Calu3 (cell line): ENCODE results near the gene MAP2. TPM values are rescaled to one million over a fixed set of nuclear protein-coding genes. Genes with fewer than 3 reads are reported as not detected.

Experiments used
- BruUV-seq: library from RNA; stranded (reverse); fragments of 400-500 nt; replicated peaks from 2 replicates; lab custom pipeline; 2021; lab: Mats Ljungman, UMichigan
- CTCF ChIA-PET: fragments of 300-600 bp; sonication (Branson Sonifier 250); formaldehyde crosslinking; loops from one replicate; lab custom pipeline; 2022; ENCODE audit warnings: antibody characterized with exemption; lab: Charles Lee
- DNase-seq: peaks from one replicate; pipeline ENCODE4 v3.0.0; 2022
- H3K27ac Mint-ChIP-seq: one replicate; pipeline ENCODE4 v1.8.0; 2022; ENCODE audit warnings: mixed read lengths; ENCODE audit not compliant: unreplicated experiment
- H3K27me3 Mint-ChIP-seq: one replicate; pipeline ENCODE4 v1.8.0; 2022; ENCODE audit warnings: mixed read lengths; ENCODE audit not compliant: unreplicated experiment
- H3K36me3 Mint-ChIP-seq: one replicate; pipeline ENCODE4 v1.8.0; 2022; ENCODE audit warnings: mild to moderate bottlenecking, moderate library complexity, mixed read lengths; ENCODE audit not compliant: insufficient read depth, unreplicated experiment
- H3K4me1 Mint-ChIP-seq: one replicate; pipeline ENCODE4 v1.8.0; 2022; ENCODE audit warnings: mild to moderate bottlenecking, low read depth, mixed read lengths; ENCODE audit not compliant: unreplicated experiment
- H3K4me3 Mint-ChIP-seq: one replicate; pipeline ENCODE4 v1.8.0; 2022; ENCODE audit warnings: mild to moderate bottlenecking, low read depth, moderate library complexity, mixed read lengths; ENCODE audit not compliant: unreplicated experiment
- H3K9me3 Mint-ChIP-seq: one replicate; pipeline ENCODE4 v1.8.0; 2022; ENCODE audit warnings: low read depth, mixed read lengths; ENCODE audit not compliant: unreplicated experiment
- intact Hi-C: fragments of 100-400 bp; cut with micrococcal nuclease; formaldehyde crosslinking; loops from one replicate; pipeline ENCODE4 v1.10.0; 2022; ENCODE audit not compliant: unreplicated experiment
- total RNA-seq: library from RNA; stranded (reverse); gene quantifications from 2 replicates; pipeline ENCODE4 v1.2.3, GENCODE V29; 2022
- TF ChIP-seq, protein P1 (sequence below): fragments of 200-600 bp; IDR thresholded peaks from one replicate; pipeline ENCODE4 v1.8.0; 2022; ENCODE audit warnings: antibody characterized with exemption; ENCODE audit not compliant: unreplicated experiment

The MAP2 gene
- total RNA-seq, 1 experiment from 2014 or later: 11.2 TPM

DNA sequence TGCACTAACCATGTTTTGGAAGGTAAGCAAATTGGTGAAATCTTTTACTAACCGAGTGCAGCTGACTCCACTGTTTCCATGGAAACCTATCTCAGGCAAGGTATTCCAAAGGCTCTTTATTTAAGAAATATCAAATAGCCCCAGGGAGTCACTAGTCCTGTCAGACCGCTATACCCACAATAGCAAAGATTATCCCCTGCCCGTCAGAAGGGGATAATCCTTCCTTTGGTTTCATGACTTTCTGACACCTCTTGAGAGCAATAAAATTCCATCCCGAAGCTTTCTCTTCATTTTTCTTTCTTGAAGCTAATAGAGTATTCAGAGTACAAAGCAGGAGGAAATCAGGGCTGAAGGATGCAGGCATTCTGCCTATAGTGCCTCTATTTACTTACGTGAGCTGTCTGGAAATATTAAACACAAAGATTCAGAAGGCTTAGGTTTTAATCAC lies 34.7 kb upstream of the MAP2 start:
- Mint-ChIP-seq H3K9me3 (peaks cover 2% of the 10 kb centered on the region), H3K36me3 (no peaks in the 10 kb centered on the region), H3K4me1 (peaks cover 10% of the 10 kb centered on the region), H3K27ac (no peak overlapping the region), H3K4me3 (no peak overlapping the region), H3K27me3 (no peaks in the 10 kb centered on the region)
- DNase-seq: no peak
- intact Hi-C loops: no loop called here
- CTCF ChIA-PET: no interaction called here
- TF ChIP-seq, protein P1, sequence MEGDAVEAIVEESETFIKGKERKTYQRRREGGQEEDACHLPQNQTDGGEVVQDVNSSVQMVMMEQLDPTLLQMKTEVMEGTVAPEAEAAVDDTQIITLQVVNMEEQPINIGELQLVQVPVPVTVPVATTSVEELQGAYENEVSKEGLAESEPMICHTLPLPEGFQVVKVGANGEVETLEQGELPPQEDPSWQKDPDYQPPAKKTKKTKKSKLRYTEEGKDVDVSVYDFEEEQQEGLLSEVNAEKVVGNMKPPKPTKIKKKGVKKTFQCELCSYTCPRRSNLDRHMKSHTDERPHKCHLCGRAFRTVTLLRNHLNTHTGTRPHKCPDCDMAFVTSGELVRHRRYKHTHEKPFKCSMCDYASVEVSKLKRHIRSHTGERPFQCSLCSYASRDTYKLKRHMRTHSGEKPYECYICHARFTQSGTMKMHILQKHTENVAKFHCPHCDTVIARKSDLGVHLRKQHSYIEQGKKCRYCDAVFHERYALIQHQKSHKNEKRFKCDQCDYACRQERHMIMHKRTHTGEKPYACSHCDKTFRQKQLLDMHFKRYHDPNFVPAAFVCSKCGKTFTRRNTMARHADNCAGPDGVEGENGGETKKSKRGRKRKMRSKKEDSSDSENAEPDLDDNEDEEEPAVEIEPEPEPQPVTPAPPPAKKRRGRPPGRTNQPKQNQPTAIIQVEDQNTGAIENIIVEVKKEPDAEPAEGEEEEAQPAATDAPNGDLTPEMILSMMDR: no peak
- BruUV-seq: no TSS peak

DNA sequence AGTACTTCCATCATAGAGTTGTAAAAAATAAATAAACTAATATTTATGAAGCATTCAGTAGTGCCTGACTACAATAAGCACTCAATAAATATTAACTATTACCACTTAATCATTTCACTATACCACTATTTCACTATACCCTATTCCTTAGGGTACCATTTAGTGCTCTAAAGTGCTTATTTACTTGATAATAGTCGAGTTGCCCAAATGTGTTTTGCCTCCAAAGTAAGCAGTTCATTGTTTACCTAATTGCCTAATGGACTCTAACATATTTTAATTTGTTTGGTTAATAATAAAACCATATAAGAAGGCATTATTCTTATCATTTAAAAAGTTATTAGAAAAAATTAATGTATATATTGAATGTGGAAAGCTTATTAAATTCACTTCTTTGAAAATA lies 33.0 kb upstream of the MAP2 start:
- H3K4me3 Mint-ChIP-seq: no peak overlapping the region
- CTCF ChIA-PET: no interaction called here
- intact Hi-C loops: no loop called here
- BruUV-seq: no TSS peak
- no peak overlapping the region for H3K27ac Mint-ChIP-seq
- H3K9me3 Mint-ChIP-seq: peaks cover 1% of the 10 kb centered on the region
- TF ChIP-seq, protein P1: no peak
- H3K4me1 Mint-ChIP-seq: peaks cover 10% of the 10 kb centered on the region
- no peaks in the 10 kb centered on the region for H3K27me3 Mint-ChIP-seq
- no peaks in the 10 kb centered on the region for H3K36me3 Mint-ChIP-seq
- no peak for DNase-seq

DNA sequence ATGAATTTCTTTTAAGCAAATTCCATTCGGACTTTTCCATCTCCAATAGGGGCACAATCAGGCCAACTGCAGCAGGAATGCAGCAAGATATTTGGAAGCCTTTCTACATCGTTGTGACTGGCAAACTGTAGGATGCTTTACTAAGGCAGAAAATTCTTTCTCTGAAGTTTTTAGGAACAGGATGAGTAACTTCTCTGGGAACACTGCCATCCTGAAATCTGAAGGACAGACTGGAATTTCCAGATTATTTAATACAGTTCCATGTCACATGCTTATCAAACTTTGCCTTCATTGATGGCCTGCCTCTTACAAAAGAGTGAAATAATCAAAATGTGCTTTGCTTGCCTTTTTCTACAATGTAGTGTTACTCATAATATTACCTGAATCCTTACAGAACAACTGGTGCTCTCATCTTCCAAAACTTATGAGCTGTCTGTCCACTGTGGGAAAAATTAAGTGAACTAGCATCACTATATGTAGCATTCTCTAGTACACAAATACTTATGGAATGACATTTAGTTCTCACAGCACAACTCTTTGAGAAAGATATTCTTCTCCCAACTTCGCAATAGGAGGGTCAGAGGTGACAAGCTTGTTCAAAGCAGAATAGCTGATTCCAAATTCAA lies 32.0 kb upstream of the MAP2 start:
- DNase-seq: no peak
- H3K4me1 Mint-ChIP-seq: peaks cover 10% of the 10 kb centered on the region
- BruUV-seq: no TSS peak
- no peaks in the 10 kb centered on the region for H3K9me3 Mint-ChIP-seq
- intact Hi-C loops: no loop called here
- CTCF ChIA-PET: interaction anchor here (0.6 to 1.1 kb wide), 3 partner anchors 9 to 109 kb away, joined by 3 read pairs; partner anchors contain the start of gene MAP2
- no peaks in the 10 kb centered on the region for H3K36me3 Mint-ChIP-seq
- no peak overlapping the region for H3K27ac Mint-ChIP-seq
- no peak overlapping the region for H3K4me3 Mint-ChIP-seq
- H3K27me3 Mint-ChIP-seq: no peaks in the 10 kb centered on the region
- TF ChIP-seq, protein P1: no peak

DNA sequence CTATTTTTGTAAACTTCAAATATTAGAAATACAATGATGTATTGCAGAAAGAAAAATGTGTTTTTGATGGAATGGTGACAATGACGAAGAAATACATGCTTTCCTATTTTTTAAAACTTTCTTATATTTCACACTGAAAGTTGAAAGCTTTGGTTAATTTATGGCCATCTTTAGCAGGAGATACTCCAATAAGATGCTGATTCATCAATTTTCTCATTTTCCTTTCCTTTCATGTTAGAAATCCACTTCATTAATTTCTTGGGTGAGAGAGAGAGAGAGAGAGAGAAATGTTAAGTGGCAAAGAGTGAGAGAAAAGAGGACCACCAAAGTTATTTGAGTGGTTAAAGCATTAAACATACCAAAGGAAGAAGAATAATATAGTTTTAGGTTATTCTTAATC lies 28.6 kb upstream of the MAP2 start:
- CTCF ChIA-PET: no interaction called here
- DNase-seq: no peak
- no peaks in the 10 kb centered on the region for H3K9me3 Mint-ChIP-seq
- TF ChIP-seq, protein P1: no peak
- no peak overlapping the region for H3K27ac Mint-ChIP-seq
- H3K27me3 Mint-ChIP-seq: no peaks in the 10 kb centered on the region
- no peak overlapping the region for H3K4me3 Mint-ChIP-seq
- intact Hi-C loops: no loop called here
- no TSS peak for BruUV-seq
- no peaks in the 10 kb centered on the region for H3K36me3 Mint-ChIP-seq
- H3K4me1 Mint-ChIP-seq: peaks cover 10% of the 10 kb centered on the region
